Kidney (tissue), 14 donors: ENCODE measurements around the gene LDAF1. TPM values are rescaled to one million over a fixed set of nuclear protein-coding genes. Genes with fewer than 3 reads are reported as not detected.

Source experiments
- DNase-seq, 5 donors: peaks; one replicate each; pipeline ENCODE4 v3.0.0-alpha.2; 2013 to 2020
- FAIRE-seq: peaks from 2 replicates; lab custom pipeline; 2012; peaks lifted over from hg19 to GRCh38; lab: Jason Lieb, UNC
- H3K27ac ChIP-seq, 2 donors: one replicate each; pipeline ENCODE4 v1.7.0; 2013; ENCODE audit warnings: low read depth in 2 of 2, low read length in 2 of 2, inconsistent platforms in 1 of 2
- H3K27me3 ChIP-seq: one replicate; pipeline ENCODE4 v1.7.1; 2013; ENCODE audit warnings: low read length, inconsistent platforms; ENCODE audit not compliant: control insufficient read depth, insufficient read depth
- H3K36me3 ChIP-seq, 3 donors: one replicate each; pipeline versions ENCODE4 v1.7.0 to v1.7.1; 2013; ENCODE audit warnings: low read length in 3 of 3, control low read depth in 1 of 3, inconsistent platforms in 1 of 3; ENCODE audit not compliant: insufficient read depth in 3 of 3, control insufficient read depth in 2 of 3
- H3K4me1 ChIP-seq, 3 donors: one replicate each; pipeline versions ENCODE4 v1.7.0 to v1.7.1; 2013; ENCODE audit warnings: low read length in 3 of 3, inconsistent platforms in 1 of 3, low read depth in 1 of 3; ENCODE audit not compliant: control insufficient read depth in 2 of 3, insufficient read depth in 2 of 3
- H3K4me3 ChIP-seq, 3 donors: one replicate each; pipeline versions ENCODE4 v1.7.0 to v1.8.1; 2013; ENCODE audit warnings: low read length in 3 of 3, control low read depth in 1 of 3, inconsistent platforms in 1 of 3
- H3K9ac ChIP-seq, 3 donors: one replicate each; pipeline versions ENCODE4 v1.7.0 to v1.7.1; 2013; ENCODE audit warnings: low read length in 3 of 3, control low read depth in 1 of 3, inconsistent platforms in 1 of 3
- H3K9me3 ChIP-seq, 3 donors: one replicate each; pipeline versions ENCODE4 v1.7.0 to v1.7.1; 2013; ENCODE audit warnings: low read length in 3 of 3, control low read depth in 1 of 3, inconsistent platforms in 1 of 3; ENCODE audit not compliant: control insufficient read depth in 2 of 3, insufficient read depth in 1 of 3
- CTCF ChIP-seq: IDR thresholded peaks from 3 replicates; pipeline ENCODE4 v1.5.1; 2012; ENCODE audit warnings: mild to moderate bottlenecking, moderate library complexity, borderline replicate concordance; ENCODE audit not compliant: insufficient read depth; ENCODE audit errors: extremely low read depth
- intact Hi-C: fragments of 100-400 bp; cut with DNase I; formaldehyde crosslinking; loops from one replicate; pipeline ENCODE4 v1.11.1; 2022
- polyA plus RNA-seq: library from polyadenylated mRNA; stranded (reverse); fragments of 350-450 nt; fragmentation: Illumina TruSeq; extraction: RNeasy Lipid Tissue Mini Kit (QIAGEN cat#74804); gene quantifications from one replicate; pipeline ENCODE4 v1.2.3, GENCODE V29; 2014; ENCODE audit warnings: low read depth, low replicate concordance; ENCODE audit not compliant: insufficient read depth
- total RNA-seq: library from RNA; stranded (reverse); fragmentation: NEBNext Ultra II Directional; extraction: Animal tissue kit (Norgen Biotek cat#: 25700); gene quantifications from one replicate; pipeline ENCODE4 v1.2.1, GENCODE V29; 2021
- donor health status: control.
- donor health status: control.
- donor health status: control.
- donor health status: control.
- donor health status: control.
- donor health status: DM: yes; HTN: yes; CAD: no.
- donor health status: Normal renal cell carcinoma (clear cell type).

Gene LDAF1
- total and polyA plus RNA-seq, 2 donors from 2014 or later = 16.4 to 35.1 TPM

- DNase-seq (no peak), FAIRE-seq (no peak)
- peaks cover 0 to 9% (median 4%) of the 10 kb centered on the region in 3 donors for H3K36me3 ChIP-seq
- H3K27ac ChIP-seq = no peak overlapping the region
- intact Hi-C loops = no loop called here
- no peaks in the 10 kb centered on the region for H3K27me3 ChIP-seq
- no peaks in the 10 kb centered on the region for H3K9me3 ChIP-seq
- H3K4me1 ChIP-seq = no peaks in the 10 kb centered on the region
- H3K9ac ChIP-seq = no peak overlapping the region
- no peak overlapping the region for H3K4me3 ChIP-seq
- no peak for TF ChIP-seq CTCF
These were observed 27.8 kb downstream of the LDAF1 start for GRCh38 chr16:21186326-21186691.

GRCh38 chr16:21189311-21189710 lies 30.8 kb downstream of the LDAF1 start:
- Histone ChIP-seq H3K27me3 (no peaks in the 10 kb centered on the region), H3K9ac (no peak overlapping the region), H3K27ac (no peak overlapping the region), H3K9me3 (no peaks in the 10 kb centered on the region), H3K4me1 (no peaks in the 10 kb centered on the region), H3K4me3 (no peak overlapping the region), H3K36me3 (no peaks in the 10 kb centered on the region)
- intact Hi-C loops = no loop called here
- TF ChIP-seq CTCF = no peak
- FAIRE-seq = no peak
- DNase-seq = no peak

- Histone ChIP-seq H3K4me1 (no peaks in the 10 kb centered on the region), H3K27ac (no peak overlapping the region), H3K4me3 (no peak overlapping the region), H3K27me3 (no peaks in the 10 kb centered on the region), H3K9me3 (no peaks in the 10 kb centered on the region), H3K36me3 (no peaks in the 10 kb centered on the region), H3K9ac (no peak overlapping the region)
- intact Hi-C loops = no loop called here
- no peak for TF ChIP-seq CTCF
- DNase-seq (no peak), FAIRE-seq (no peak)
These were observed 31.5 kb downstream of the LDAF1 start for GRCh38 chr16:21190013-21190412.

GRCh38 chr16:21190599-21190998 lies 32.1 kb downstream of the LDAF1 start:
- no peak overlapping the region for H3K9ac ChIP-seq
- no peak for FAIRE-seq
- intact Hi-C loops = no loop called here

More at GRCh38 chr16:21190599-21190998, 32.1 kb downstream of the LDAF1 start:
- no peaks in the 10 kb centered on the region for H3K27me3 ChIP-seq
- H3K27ac ChIP-seq = no peak overlapping the region
- H3K36me3 ChIP-seq = no peaks in the 10 kb centered on the region
- DNase-seq = no peak
- TF ChIP-seq CTCF = no peak
- H3K4me3 ChIP-seq = no peak overlapping the region
- no peaks in the 10 kb centered on the region for H3K9me3 ChIP-seq
- no peaks in the 10 kb centered on the region for H3K4me1 ChIP-seq
